ENCODE results near the gene VWA3A.
A peak's percentile ranks its signal among the peaks of the same experiment; 100 is the strongest.
"Not testable (repeated sequence)": the region's sequence is repeated elsewhere in the genome, so short reads cannot be mapped to it uniquely, and the experiment has no call there.

Gene VWA3A

GRCh38 chr16:22141767-22142166 lies 49.4 kb downstream of the VWA3A start:
- DNase-seq: no peak

- DNase-seq: no peak
These were observed 52.2 kb downstream of the VWA3A start for GRCh38 chr16:22144520-22144919.

GRCh38 chr16:22147853-22148252 lies 55.5 kb downstream of the VWA3A start:
- DNase-seq: no peak

- no peak for DNase-seq
These were observed 59.1 kb downstream of the VWA3A start for GRCh38 chr16:22151246-22151998.

- no peak for DNase-seq
These were observed 60.0 kb downstream of the VWA3A start for GRCh38 chr16:22152316-22152715.

- DNase-seq: not testable (repeated sequence)
These were observed 60.7 kb downstream of the VWA3A start for GRCh38 chr16:22153078-22153477.

- no peak for DNase-seq
These were observed 69.1 kb downstream of the VWA3A start for GRCh38 chr16:22161401-22161800.

- DNase-seq: peak; percentile 25 to 50
These were observed 69.8 kb downstream of the VWA3A start, which contains the start of gene SDR42E2 for GRCh38 chr16:22161999-22162655. Gene SDR42E2 (plus strand): TSS chr16:22162506. CDS start chr16:22165583, 3,077 bp downstream.

GRCh38 chr16:22162656-22163009 lies 70.3 kb downstream of the VWA3A start:
- DNase-seq: no peak

GRCh38 chr16:22163806-22164205 lies 71.5 kb downstream of the VWA3A start:
- DNase-seq: no peak

- no peak for DNase-seq
These were observed 72.1 kb downstream of the VWA3A start for GRCh38 chr16:22164482-22164881.

- DNase-seq: no peak
These were observed 73.4 kb downstream of the VWA3A start for GRCh38 chr16:22165508-22166285.

GRCh38 chr16:22171953-22172352 lies 79.6 kb downstream of the VWA3A start:
- DNase-seq: no peak

GRCh38 chr16:22172642-22173041 lies 80.3 kb downstream of the VWA3A start:
- not testable (repeated sequence) for DNase-seq

GRCh38 chr16:22174642-22175041 lies 82.3 kb downstream of the VWA3A start:
- no peak for DNase-seq

- no peak for DNase-seq
These were observed 85.9 kb downstream of the VWA3A start for GRCh38 chr16:22177968-22178930.

- DNase-seq: no peak
These were observed 89.1 kb downstream of the VWA3A start for GRCh38 chr16:22181426-22181825.

GRCh38 chr16:22181843-22182242 lies 89.5 kb downstream of the VWA3A start:
- DNase-seq: no peak

GRCh38 chr16:22183335-22183734 lies 91.0 kb downstream of the VWA3A start:
- DNase-seq: no peak

GRCh38 chr16:22183901-22184614 lies 91.7 kb downstream of the VWA3A start:
- peak in 1 of 2 donors; percentile 25 for DNase-seq

- no peak for DNase-seq
These were observed 92.3 kb downstream of the VWA3A start for GRCh38 chr16:22184615-22184968.

- no peak for DNase-seq
These were observed 94.2 kb downstream of the VWA3A start for GRCh38 chr16:22186517-22186916.
